GM21723 (cell line): Measurements from ENCODE around the gene PRPF40B.
"Not testable (repeated sequence)": the region's sequence is repeated elsewhere in the genome, so short reads cannot be mapped to it uniquely, and the experiment has no call there.

Experiments
- ATAC-seq: cut with Tn5 transposase; IDR thresholded peaks from one replicate; pipeline ENCODE4 v1.9.1; 2021; ENCODE audit warnings: mild to moderate bottlenecking, moderate library complexity; ENCODE audit not compliant: unreplicated experiment

The PRPF40B gene

GRCh38 chr12:49623142-49623904, at the start of gene PRPF40B:
PRPF40B (plus strand) TSS chr12:49623561; CDS start chr12:49623591, 30 bp downstream.
- peak; percentile 80 for ATAC-seq

- no peak for ATAC-seq
Observed at GRCh38 chr12:49577589-49578315, 45.6 kb upstream of the PRPF40B start.

- no peak for ATAC-seq
Observed at GRCh38 chr12:49578471-49579112, 44.8 kb upstream of the PRPF40B start.

GRCh38 chr12:49580572-49581535, 42.5 kb upstream of the PRPF40B start:
- peak; percentile 68 for ATAC-seq

DNA sequence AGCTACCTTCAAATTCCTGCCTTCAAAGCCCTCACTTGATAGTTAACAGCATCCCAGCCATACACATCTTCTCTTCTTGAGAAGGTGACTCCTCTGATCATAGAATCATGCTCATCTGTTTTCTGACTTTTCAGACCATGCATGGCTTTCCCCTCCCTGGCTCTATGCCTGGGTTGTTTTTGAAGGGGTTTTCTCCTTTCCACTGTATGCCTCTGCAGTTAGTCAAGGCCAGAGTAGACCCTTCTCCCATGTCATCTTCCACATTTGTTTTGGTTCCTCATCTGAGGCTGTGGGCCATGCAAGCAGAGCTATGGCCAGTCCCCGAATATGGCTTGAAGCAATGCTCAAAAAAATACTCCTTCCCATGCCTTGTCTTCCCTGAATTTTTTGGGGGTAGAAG, 41.2 kb upstream of the PRPF40B start:
- ATAC-seq: no peak

GRCh38 chr12:49582850-49583249, 40.5 kb upstream of the PRPF40B start:
- ATAC-seq: no peak

- no peak for ATAC-seq
Observed at GRCh38 chr12:49583366-49584094, 39.8 kb upstream of the PRPF40B start.

DNA sequence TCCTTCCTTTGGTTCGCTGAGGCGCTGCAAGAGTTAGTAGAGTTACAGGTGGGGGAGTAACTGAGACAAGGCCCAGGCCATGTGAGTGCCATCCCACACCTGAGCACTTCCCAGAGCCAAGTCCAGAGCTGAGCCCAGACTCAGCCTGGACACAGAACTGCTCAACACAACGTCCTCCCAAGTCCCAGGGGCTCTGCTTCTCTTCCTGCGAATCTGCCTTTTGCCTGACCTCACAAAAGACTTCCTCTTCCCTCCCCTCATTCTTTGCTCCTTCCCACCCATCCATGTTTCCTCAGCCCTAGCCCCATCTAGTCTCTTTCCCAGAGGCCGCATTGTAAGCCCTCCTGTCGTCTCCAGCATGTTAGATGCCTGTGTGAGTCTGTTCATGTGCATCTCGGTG, 38.8 kb upstream of the PRPF40B start:
- no peak for ATAC-seq

DNA sequence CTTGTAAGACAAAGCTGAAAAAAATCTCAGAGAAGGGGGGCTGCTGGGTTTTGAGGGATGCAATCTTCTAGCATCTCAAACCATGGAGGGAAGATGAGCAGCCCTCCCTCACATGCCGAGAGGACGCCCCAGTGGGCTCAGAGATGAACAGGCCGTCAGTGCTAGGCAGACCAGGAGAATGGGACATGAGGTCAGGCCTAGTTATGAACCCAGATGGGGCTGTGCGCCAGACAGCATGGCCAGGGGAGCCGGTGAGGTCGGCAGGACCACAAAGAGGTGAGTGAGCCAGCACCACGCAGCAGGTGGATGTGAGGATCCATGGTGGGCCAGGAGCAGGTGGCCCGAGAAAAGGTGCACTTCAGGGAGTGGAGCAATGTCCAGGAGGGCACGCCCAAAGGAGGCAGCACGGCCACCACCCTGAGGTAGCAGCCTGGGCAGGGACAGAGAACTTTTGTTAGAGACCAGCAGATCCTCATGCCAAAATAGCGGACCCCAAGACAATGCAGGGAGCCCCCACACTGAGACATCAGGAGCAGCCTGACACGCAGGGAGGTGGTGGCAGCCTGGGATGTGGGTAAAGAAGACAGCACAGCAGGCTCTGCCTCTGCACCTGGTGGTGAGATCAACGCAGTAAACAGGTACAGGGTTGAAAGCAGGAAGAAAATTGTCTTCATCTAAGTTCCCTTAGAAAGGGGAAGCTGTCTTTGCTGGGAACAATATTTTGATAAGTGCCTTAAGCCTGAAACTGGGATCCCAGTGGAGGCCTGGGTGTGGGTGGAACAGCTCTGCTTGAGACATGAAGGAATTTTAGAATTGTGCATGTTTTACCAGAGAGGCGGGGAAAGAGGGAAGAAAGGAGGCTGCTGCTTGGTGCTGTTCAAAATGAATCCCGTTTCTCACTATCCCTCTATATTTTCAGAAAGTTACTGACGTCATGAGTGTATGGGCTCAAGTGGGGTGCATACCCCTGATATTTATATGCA, 37.6 kb upstream of the PRPF40B start:
- no peak for ATAC-seq

DNA sequence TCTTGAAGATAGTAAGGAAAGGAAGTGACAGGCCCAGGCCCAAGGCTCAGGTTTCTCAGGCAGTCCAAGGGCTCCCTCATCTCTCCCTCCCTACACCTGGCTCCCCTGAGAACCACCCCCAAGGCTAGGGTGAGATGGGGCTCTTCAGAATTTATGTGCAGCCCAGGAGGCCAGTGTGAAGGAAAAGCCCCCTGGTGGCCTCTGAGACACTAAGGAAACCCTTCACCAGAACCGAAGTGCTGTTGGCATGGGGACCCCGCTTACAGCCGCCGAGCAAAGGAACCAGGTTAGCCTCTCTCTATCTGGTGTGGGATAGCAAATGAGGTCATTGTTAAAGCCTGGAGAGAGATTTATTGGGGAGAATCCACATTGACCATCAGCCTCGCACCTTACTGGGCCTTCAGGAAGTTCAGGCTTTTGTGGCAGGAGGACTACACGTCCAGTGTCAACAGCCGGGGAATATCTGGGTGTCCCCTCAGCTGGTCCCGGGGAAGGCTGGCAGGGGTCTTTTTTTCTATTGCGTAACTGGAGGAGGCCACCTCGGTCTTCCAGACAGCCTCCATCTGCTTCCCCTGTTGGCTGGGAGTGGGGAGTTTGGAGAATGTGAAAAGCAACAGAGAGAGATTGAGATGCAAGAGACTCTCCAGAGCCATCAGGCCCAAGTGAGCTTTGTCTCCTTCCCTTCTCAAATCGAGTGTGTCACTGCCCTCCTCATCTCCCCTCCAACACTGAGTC, 36.0 kb upstream of the PRPF40B start:
- ATAC-seq: no peak

DNA sequence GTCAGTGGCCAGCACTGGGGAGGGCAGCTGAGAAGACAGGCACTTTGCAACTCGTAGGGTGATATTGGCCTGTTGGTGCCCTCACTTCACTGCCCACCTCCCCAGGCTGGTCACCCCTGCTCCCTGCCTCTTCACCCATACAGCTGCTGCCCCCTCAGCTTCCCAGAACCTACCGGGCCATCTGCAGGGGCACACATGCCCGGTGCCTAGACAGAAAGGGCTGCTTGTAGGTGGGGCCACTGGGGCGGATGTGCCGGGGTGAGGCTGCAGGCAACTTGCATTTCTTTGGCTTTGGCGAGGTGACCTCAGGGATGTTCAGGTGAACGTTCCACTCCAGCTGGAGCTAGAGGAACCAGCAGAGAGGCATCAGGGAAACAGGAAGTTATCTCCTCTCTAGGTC, 35.1 kb upstream of the PRPF40B start:
- no peak for ATAC-seq

- no peak for ATAC-seq
Observed at GRCh38 chr12:49588721-49589516, 34.4 kb upstream of the PRPF40B start.

- no peak for ATAC-seq
Observed at GRCh38 chr12:49598527-49598926, 24.8 kb upstream of the PRPF40B start.

DNA sequence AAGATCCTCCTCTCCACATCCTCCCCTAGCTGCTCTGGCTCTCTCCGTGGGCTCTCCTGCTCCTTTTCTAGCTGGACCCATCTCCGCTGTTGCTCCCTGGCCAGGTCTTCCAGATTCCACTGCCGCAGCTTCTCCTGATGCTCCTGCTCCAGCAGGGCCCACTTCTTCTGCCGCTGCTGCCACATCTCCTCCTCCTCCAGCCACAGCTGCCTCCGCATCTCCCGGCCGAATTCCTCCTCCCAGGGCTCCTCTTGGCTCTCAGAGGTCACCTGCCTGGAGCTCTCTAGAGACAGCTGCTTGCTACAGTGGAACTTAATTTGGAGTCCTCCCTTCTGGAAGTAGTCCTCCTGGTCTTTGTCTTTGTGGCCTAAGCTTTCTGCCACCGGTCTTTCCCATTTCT, 23.4 kb upstream of the PRPF40B start:
- no peak for ATAC-seq

- ATAC-seq: no peak
Observed at GRCh38 chr12:49603721-49604120, 19.6 kb upstream of the PRPF40B start.

DNA sequence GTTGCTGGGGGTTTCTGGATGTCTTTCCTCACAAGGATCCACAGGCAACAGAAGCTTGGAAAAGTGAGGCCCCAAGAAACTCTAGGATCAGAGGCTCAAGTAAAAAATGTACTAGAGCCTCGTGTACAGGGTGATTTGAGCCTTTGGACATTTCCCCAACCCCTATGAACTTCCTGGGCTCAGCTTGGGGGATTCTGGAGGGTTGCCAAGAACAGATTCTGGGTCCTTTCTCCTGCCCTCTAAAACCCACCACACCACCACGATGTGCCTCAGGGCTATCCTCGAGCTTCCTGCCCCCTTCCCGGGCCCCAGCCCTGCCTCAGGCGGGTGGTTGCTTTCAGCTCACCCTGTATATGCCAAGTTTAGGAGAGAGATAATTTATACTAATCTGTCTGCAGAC, 18.5 kb upstream of the PRPF40B start:
- no peak for ATAC-seq

DNA sequence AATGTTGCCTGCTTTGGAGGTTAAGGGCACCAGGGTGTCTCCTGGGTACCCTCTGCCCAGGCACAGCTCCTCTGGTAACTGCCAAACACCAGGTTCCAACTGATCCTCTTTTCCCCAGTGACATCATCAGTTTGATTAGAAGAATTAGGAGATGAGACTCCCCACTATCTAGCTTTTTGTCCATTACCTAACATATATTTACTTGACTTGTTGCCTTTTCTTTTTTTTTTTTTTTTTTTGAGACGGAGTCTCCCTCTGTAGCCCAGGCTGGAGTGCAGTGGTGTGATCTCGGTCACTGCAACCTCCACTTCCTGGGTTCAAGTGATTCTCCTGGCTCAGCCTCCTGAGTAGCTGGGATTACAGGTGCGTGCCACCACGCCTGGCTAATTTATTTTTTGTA, 17.8 kb upstream of the PRPF40B start, which contains the start of gene FAM186B:
Gene FAM186B (minus strand): TSS at position 101 of the 400 bp plus-strand sequence. CDS start 162 bp downstream, outside the sequence.
- not testable (repeated sequence) for ATAC-seq
